NCI-H748 (cell line): Measurements from ENCODE around the gene CNTF.

ENCODE experiments used
- DNase-seq: peaks from one replicate; lab custom pipeline; 2025; ENCODE audit not compliant: unreplicated experiment; lab: John Stamatoyannopoulos, UW

The CNTF gene

DNA sequence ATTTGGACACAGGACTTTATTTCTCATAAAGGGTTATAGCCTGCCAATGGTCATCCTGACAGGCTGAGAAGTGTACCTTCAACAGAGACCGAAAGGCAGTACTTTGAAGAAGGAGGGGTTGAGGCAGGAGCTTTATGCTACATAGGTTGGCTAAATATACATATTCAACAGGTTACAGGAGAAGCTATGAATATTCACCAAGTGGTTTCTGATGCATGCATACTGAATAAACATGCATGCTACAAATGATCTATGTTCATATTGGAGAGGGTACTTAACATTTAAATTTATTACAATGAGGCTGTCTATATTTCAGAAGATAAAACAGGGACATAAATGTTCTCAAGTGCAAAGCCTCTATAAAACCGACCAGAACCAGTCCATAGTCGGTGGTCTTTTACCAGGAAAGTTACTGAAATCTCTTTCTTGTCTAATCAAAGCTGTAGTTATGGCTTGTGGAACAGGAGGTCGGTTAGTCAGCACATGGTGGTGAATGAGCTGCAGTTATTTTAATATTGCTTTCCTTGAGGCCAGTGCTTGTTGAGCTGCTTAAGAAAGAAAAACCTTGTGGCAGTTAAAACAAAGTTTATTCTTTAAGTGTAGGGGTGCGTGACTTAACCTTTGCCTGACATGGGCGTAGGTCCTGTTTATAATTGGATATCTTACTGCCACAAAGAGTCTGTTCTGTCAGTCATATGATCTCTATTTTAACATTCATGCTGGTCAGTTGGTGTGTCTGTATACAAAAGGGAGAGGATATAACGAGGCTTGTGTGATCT, 19.5 kb downstream of the CNTF start:
- DNase-seq: no peak

DNA sequence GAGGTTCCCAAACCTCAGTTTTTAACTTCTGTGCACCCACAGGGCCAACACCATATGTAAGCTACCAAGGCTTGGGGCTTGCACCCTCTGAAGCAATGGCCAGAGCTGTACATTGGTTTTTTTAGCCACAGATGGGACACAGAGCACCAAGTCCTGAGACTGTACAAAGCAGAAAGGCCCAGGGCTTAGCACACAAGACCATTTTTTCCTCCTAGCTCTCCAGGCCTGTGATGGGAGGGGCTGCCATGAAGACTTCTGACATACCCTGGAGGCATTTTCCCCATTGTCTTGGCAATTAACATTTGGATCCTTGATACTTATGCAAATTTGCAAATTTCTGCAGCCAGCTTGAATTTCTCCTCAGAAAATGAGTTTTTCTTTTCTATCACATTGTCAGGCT, 23.4 kb downstream of the CNTF start:
- no peak for DNase-seq

DNA sequence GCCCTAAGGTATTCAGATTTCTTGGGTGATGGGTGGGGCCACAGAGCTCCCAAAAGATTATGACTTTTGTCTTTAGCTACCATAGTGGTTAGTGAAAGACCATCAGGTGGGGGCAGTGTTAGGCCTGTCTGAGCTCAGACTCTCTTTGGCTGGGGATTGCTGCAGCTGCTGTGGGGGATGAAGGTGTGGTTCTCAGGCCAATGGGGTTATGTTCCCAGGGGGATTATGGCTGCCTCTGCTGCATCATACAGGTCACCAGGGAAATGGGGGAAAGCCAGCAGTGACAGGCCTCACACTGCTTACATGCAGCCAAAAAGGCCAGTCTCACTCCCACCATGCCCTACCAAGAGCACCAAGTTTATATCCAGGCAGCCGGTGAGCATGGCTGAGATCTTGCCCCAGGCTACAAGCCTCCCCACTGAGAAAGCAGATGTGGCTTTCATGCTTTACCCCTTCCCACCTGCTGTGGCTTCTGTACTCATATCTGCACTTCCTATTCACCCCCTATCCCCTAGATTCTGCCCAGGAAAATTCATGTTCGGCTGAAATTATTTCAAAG, 24.8 kb downstream of the CNTF start:
- DNase-seq: no peak

DNA sequence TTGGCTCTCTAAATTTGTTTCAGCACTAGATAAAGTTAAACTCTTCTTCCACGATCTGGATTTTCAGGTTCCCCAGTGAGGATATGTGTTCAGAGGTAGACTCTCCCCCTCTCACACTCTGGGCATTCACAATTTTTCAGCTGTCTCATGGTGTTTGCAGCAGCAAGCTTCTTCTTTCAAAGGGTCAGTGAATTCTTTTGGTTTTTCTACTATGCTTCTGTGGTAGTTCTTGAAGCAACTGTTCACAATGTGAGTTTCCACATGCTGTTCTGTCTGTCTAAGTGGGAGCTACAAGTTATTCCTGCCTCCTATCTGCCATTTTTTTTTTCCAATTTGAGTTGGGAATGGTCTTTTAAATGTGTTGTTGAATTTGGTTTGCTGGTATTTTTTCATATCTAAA, 25.4 kb downstream of the CNTF start:
- no peak for DNase-seq

DNA sequence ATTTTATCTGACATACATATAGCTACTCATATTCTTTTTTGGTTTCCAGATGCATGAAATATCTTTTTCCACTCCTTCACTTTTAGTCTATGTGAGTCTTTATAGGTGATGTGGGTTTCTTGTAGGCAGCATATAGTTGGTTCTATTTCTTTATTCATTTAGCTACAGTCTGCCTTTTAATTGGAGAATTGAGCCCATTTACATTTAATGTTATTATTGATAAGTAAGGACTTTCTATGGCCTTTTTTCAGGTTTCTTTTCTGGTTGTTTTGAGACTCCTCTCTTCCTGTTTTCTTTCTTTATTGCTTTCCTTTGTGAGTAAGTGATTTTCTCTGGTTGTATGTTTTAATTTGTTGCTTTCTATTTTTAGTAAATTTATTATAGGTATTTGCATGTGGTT, 27.2 kb downstream of the CNTF start:
- DNase-seq: no peak

DNA sequence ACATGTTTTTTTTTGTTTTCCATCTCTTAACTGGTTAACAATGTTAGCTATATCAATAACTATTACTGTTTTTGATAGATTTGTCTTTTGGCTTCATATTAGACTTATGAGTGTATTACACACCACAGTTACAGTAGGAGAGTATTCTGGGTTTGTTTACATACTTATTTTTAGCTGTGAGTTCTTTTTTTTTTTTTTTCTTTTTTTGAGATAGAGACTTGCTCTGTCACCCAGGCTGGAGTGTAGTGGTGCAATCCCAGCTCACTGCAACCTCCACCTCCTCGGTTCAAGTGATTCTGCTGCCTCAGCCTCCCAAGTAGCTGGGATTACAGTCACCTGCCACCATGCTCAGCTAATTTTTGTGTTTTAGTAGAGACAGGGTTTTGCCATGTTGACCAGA, 28.0 kb downstream of the CNTF start:
- no peak for DNase-seq

DNA sequence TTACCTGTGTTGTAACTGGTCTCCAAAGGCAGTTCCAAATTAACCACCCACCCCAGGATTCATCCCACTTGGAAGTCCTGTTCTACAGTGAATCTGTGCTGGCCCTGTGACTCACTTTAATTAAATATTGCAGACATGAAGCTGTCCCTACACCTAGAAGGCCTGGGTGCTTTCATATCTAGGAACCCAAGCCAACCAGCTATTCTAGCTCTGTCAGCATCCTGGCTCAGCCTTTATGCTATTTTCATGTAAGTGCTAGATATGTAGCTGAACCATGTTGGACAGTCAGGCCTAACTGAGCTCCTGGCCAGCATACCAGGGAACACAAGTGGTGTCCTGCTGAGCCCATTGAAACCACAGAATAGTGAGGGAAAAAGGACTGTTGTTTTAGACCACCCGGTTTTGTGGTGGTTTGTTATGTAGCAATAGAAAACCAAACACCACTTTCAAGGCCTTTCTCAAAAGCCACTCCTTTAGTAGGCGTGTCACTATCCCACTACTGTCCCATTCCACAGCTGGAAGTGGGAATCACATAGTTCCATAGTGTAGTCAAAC, 30.3 kb downstream of the CNTF start:
- DNase-seq: no peak

DNA sequence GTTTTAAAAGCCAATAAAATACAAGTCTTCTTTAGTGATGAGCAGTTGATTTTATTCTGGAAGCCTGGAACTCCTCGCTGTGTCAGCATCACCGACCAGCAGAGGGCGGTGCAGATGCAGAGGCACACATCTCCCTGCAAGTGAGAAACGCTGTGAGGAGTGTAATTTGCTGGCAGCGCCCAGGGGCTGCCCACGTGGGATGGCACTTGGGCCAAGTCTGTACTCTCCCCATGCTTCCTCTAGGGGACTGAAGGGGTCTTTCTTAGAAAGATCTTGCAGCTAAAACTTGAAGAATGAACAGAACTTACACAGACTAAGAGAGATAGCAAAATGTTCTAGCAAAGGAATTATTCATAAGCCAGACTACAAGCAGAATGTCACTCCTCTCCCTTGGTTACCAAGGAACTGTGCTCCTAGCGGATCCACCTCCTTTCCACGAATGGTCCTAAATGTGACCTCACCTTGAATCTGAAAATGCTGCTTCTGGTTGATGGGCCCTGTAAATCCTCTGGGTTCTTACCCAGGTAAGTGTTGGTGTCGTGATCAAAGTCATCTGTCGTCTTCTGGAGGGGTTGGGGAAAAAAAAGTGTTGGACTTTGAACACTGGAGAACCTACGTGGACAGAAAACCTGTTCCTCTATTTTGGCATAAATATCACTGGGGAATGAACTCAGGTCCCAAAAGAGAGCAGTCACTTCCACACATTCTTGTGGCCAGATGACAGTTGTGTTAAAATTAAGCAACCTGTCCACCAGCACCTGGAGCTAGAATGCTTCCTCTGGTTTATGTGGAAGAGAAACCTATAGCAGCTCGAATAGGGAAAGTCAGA, 31.8 kb downstream of the CNTF start:
- DNase-seq: peak; percentile 69

DNA sequence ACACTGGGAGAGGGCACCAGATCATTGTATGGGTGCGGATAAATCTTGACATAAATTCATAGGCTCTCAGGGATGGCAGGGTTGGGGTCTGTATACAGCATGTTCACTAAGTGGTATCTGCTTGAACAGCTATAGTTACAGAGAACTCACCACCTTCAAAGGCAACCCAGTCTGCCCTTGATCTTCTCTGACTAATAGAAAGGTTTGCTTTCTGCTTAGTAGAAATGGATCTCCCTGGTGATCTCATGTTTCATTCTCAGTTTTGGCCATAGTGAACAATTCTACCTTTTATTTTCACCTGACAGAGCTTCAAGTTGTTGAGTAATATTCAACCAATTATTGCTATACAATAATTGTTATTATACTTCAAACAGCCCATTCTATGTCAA, 32.4 kb downstream of the CNTF start:
- DNase-seq: no peak

DNA sequence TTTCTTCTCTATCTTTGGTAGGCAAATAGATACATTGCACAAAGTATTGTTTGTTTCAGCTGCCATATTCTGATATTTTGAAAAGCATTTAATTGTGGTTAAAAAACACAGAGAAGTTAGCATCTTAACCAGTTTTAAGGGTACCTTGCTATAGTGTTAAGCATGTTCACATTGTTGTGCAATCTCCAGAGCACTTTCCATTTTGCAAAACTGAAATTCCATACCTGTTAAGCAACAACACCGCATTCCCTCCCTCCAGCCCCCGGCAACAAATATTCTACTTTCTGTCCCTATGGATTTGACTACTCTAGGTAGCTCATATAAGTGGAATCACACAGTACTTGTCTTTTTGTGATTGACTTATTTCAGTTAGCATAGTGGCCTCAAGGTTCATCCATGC, 33.9 kb downstream of the CNTF start:
- no peak for DNase-seq

DNA sequence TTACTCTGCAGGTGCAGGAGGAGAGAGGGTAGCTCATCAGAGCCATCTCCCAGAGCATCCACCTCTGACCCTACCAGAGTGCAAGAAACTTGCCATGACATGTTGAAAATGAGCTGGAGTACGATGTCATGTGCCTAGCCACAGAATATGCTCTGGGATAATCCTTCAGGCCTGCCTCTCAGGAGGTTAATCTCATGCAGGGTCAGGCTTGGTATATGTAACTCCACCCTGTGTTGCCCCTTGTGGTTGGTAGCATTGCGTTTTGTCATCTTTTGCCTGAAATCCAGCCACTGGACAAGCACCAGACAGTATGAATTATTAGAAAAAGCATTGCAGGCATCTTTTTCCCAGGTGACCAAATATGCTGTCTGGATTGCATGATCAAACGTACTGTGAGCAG, 36.2 kb downstream of the CNTF start:
- DNase-seq: no peak

DNA sequence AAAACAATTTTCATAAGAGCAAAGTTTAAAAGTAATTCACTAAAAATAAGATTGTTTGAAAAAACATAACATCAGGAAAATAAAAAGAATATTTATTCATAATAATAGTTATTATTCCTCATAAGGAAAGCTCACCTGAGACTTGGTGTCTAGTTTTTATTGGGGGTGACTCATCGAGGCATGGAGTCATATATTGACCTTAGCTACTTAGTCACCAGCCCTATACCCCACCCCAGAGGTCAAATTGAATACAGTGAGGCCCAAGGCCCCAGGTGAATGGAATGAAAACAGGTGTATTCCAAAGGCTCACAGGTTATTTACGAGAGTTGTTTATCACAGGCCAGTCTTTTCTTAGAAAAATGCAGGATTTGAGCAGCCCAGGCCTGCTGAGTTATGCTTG, 36.9 kb downstream of the CNTF start:
- DNase-seq: no peak

DNA sequence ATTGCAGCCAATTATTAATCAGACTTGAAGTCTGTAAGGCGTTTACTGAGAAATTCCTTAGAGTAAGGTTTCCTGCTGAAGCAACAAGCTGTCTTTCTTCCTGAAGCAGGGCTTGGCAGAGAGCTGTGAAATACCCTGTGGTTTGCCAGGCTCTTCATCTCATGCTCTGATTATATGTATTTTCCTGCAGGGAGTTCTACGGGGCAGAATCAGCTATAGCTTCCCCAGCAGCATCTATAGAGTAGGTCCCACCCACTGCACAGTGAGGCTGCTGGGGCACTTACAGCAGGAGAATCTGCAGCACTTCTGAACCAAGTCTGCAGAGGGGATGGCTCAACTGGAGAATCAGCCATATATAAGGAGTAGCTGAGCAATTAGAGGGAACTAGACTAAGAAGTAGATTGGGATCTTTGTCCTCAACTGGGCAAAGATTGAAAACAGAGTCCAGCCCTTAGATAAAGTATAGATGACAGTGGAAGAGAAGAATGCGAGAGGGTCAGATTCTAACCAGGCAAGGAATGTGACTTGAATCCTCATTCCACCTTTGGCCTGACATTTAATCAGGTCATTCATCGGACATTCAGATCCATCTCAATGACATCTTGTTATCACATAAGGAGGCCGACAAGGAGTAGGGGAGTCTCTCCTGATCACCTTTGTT, 37.6 kb downstream of the CNTF start:
- DNase-seq: no peak

DNA sequence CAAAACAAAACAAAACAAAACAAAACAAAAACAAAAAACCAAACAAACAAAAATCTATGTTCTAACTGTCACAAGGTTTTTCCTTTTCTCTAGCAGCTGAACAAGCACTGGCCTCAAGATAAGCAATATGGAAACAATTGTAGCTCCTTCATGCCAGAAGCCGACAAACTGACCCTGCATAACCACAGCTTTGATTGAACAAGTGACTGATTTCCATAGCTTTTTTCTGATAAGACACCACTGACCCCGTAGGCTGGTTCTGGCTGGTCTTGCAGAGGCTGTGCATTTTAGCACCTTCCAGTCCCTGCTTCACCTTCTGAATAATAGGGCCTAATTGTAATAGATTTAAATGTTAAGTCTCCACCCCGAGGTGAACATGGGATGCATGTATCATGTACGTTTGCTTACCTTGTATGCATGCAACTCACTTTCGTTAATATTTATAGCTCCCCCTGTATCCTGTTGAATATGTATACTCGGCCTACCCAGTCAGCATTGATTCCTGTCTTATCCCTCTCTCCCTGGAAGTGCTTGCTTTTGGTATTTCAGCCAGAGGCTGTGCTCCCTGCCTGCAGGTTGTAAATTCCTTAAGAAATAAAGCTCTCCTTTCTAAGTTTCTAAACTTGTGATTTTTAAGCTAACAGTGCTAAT, 49.6 kb downstream of the CNTF start:
- no peak for DNase-seq

DNA sequence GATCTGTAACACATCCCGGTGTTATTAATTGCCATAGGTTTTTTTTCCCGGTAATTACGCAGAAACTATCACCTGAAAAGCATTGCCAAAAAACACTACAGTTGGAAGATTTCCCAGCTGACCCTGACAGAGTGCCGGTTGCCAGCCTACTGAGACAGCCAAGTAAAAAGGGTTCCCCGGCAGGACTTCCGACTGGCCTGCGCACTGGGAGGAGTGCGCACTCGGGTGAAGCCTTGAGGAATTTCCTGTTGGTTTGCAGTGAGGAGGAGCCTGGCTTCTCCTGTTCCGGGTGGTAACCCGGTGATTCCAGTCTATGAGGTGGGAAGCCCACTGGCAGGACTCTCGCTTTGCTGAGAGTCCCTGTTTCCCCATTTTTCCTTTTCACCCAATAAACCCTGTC, 52.1 kb downstream of the CNTF start:
- no peak for DNase-seq
